Aorta (tissue), 5 donors: ENCODE measurements around the gene THSD4. TPM values are rescaled to one million over a fixed set of nuclear protein-coding genes. Genes with fewer than 3 reads are reported as not detected.

ENCODE experiments used
- ATAC-seq: fragments of 200-7000 bp; cut with Tn5 transposase; one replicate; pipeline ENCODE4 v1.9.1; 2022; ENCODE audit warnings: moderate library complexity; ENCODE audit not compliant: low FRiP score
- DNase-seq, 2 donors: peaks; one replicate each; pipeline ENCODE4 v3.0.0-alpha.2; 2020
- H3K27ac ChIP-seq, 2 donors: one replicate each; pipeline ENCODE4 v1.5.1; 2013; ENCODE audit warnings: low read length in 2 of 2, mild to moderate bottlenecking in 2 of 2, moderate library complexity in 2 of 2, control low read depth in 1 of 2, inconsistent platforms in 1 of 2, low read depth in 1 of 2
- H3K27me3 ChIP-seq, 2 donors: one replicate each; pipeline ENCODE4 v1.6.1; 2013; ENCODE audit warnings: control low read depth in 1 of 2, low read length in 1 of 2, mild to moderate bottlenecking in 1 of 2, moderate library complexity in 1 of 2; ENCODE audit not compliant: insufficient read depth in 2 of 2, control insufficient read depth in 1 of 2
- H3K36me3 ChIP-seq, 2 donors: one replicate each; pipeline ENCODE4 v1.6.1; 2013; ENCODE audit warnings: control low read depth in 1 of 2, low read length in 1 of 2, mild to moderate bottlenecking in 1 of 2; ENCODE audit not compliant: insufficient read depth in 2 of 2, control insufficient read depth in 1 of 2
- H3K4me1 ChIP-seq, 2 donors: one replicate each; pipeline ENCODE4 v1.6.1; 2013; ENCODE audit warnings: low read length in 2 of 2, control low read depth in 1 of 2, mild to moderate bottlenecking in 1 of 2, moderate library complexity in 1 of 2; ENCODE audit not compliant: insufficient read depth in 2 of 2, control insufficient read depth in 1 of 2
- H3K4me3 ChIP-seq, 2 donors: one replicate each; pipeline ENCODE4 v1.5.1; 2013; ENCODE audit warnings: low read length in 2 of 2, control low read depth in 1 of 2, mild to moderate bottlenecking in 1 of 2
- H3K9me3 ChIP-seq: one replicate; pipeline ENCODE4 v1.6.1; 2013; ENCODE audit warnings: mild to moderate bottlenecking, low read length; ENCODE audit not compliant: control insufficient read depth
- WGBS, 2 donors: extraction: QIAGEN DNeasy Blood & Tissue Kit; methylation state at CpG; one replicate each; pipeline ENCODE4 v1.1.7; 2013; 5-methylcytosine and 5-hydroxymethylcytosine counted together
- intact Hi-C, 2 donors: fragments of 100-400 bp; cut with DNase I; formaldehyde crosslinking; loops; one replicate each; pipeline versions ENCODE4 v1.14.2 to v1.15.0; 2022
- polyA plus RNA-seq, 2 donors: library from polyadenylated mRNA; stranded (reverse); fragments of 200-250 nt; gene quantifications; one replicate each; pipeline ENCODE4 v1.2.3, GENCODE V29; 2013
- total RNA-seq, 2 donors: library from RNA; stranded (reverse); fragmentation: NEBNext Ultra II Directional; extraction: Animal tissue kit (Norgen Biotek cat#: 25700); gene quantifications; one replicate each; pipeline ENCODE4 v1.2.1, GENCODE V29; 2021
- donor health status: healthy with polysubstance abuse.
- donor health status: Bipolar disorder and iron deficiency.
- donor health status: DM: no; HTN: no; CAD: no.
- donor health status: DM: no; HTN: no; CAD: no.
- donor health status: DM: yes; HTN: yes; CAD: no.

Gene THSD4
- total and polyA plus RNA-seq, 4 donors, result 6.3 to 143 (median 30.3) TPM

GRCh38 chr15:71455107-71455506 is 339.8 kb downstream of the THSD4 start:
- DNase-seq, result no peak
- ATAC-seq, result no peak
- no peaks in the 10 kb centered on the region for H3K4me1 ChIP-seq
- H3K4me3 ChIP-seq, result no peak overlapping the region
- H3K27me3 ChIP-seq, result no peaks in the 10 kb centered on the region
- no peaks in the 10 kb centered on the region for H3K36me3 ChIP-seq
- 85 to 91% methylated on average over 3 of the region's 3 CpGs for WGBS, 2 donors
- H3K9me3 ChIP-seq, result no peaks in the 10 kb centered on the region
- intact Hi-C loops, result loop anchor here in 1 of 2 donors (10.0 kb wide), 1 partner anchor 70 kb away; no protein-coding TSS in a partner anchor
- H3K27ac ChIP-seq, result no peak overlapping the region

DNA sequence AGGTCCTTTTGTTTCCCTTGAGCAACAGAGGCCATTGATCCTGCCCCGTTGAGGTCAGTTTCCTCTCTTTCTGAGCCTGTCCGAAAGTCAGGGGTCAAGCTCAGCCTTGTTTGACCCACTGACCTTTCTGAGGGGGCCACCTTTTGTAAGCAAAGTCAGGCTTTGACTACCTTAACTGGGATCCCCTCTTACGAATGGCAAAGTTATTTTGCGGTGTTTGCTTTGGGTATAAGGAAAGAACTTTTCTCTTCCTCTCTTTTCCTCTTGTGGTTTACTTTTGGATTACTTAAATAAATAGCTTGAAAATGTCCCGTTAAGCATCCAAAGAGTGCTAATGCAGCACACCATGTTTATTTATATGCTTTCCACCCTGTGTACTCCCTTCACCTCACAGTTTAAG is 340.6 kb downstream of the THSD4 start:
- H3K4me3 ChIP-seq, result no peak overlapping the region
- no peak for DNase-seq
- H3K4me1 ChIP-seq, result no peaks in the 10 kb centered on the region
- ATAC-seq, result no peak
- 58 to 72% methylated on average over 5 of the region's 5 CpGs for WGBS, 2 donors
- H3K9me3 ChIP-seq, result no peaks in the 10 kb centered on the region
- no peak overlapping the region for H3K27ac ChIP-seq
- no peaks in the 10 kb centered on the region for H3K27me3 ChIP-seq
- no peaks in the 10 kb centered on the region for H3K36me3 ChIP-seq
- intact Hi-C loops, result loop anchor here in 1 of 2 donors (10.0 kb wide), 1 partner anchor 69 kb away; no protein-coding TSS in a partner anchor

- no peak overlapping the region for H3K27ac ChIP-seq
- H3K4me1 ChIP-seq, result no peaks in the 10 kb centered on the region
- ATAC-seq (no peak), DNase-seq (no peak)
- no peaks in the 10 kb centered on the region for H3K9me3 ChIP-seq
- H3K36me3 ChIP-seq, result no peaks in the 10 kb centered on the region
- H3K4me3 ChIP-seq, result no peak overlapping the region
- no peaks in the 10 kb centered on the region for H3K27me3 ChIP-seq
- intact Hi-C loops, result loop anchor here in 1 of 2 donors (10.0 kb wide), 1 partner anchor 68 kb away; no protein-coding TSS in a partner anchor
Observed at GRCh38 chr15:71456362-71456761, 341.1 kb downstream of the THSD4 start.

- intact Hi-C loops, result loop anchor here in 1 of 2 donors (10.0 kb wide), 1 partner anchor 68 kb away; no protein-coding TSS in a partner anchor
- 95 to 99% methylated on average over 3 of the region's 3 CpGs for WGBS, 2 donors
- ATAC-seq, result no peak
- DNase-seq, result no peak
- Histone ChIP-seq H3K27me3 (no peaks in the 10 kb centered on the region), H3K27ac (no peak overlapping the region), H3K36me3 (no peaks in the 10 kb centered on the region), H3K9me3 (no peaks in the 10 kb centered on the region), H3K4me1 (no peaks in the 10 kb centered on the region), H3K4me3 (no peak overlapping the region)
Observed at GRCh38 chr15:71456811-71457210, 341.5 kb downstream of the THSD4 start.

- no peaks in the 10 kb centered on the region for H3K9me3 ChIP-seq
- intact Hi-C loops, result loop anchor here in 1 of 2 donors (10.0 kb wide), 1 partner anchor 67 kb away; no protein-coding TSS in a partner anchor
- no peak overlapping the region for H3K27ac ChIP-seq
- no peaks in the 10 kb centered on the region for H3K36me3 ChIP-seq
- no peak overlapping the region for H3K4me3 ChIP-seq
- WGBS, 2 donors, result 42 to 43% methylated on average over 2 of the region's 2 CpGs
- no peak for ATAC-seq
- H3K4me1 ChIP-seq, result no peaks in the 10 kb centered on the region
- no peak for DNase-seq
- H3K27me3 ChIP-seq, result no peaks in the 10 kb centered on the region
Observed at GRCh38 chr15:71458089-71458660, 342.9 kb downstream of the THSD4 start.

GRCh38 chr15:71461748-71462147 is 346.5 kb downstream of the THSD4 start:
- no peaks in the 10 kb centered on the region for H3K9me3 ChIP-seq
- DNase-seq (no peak), ATAC-seq (no peak)
- 9 to 29% methylated on average over 1 of the region's 1 CpG for WGBS, 2 donors
- H3K36me3 ChIP-seq, result no peaks in the 10 kb centered on the region
- intact Hi-C loops, result no loop called here
- no peaks in the 10 kb centered on the region for H3K27me3 ChIP-seq
- H3K4me3 ChIP-seq, result no peak overlapping the region
- H3K4me1 ChIP-seq, result no peaks in the 10 kb centered on the region
- H3K27ac ChIP-seq, result no peak overlapping the region

DNA sequence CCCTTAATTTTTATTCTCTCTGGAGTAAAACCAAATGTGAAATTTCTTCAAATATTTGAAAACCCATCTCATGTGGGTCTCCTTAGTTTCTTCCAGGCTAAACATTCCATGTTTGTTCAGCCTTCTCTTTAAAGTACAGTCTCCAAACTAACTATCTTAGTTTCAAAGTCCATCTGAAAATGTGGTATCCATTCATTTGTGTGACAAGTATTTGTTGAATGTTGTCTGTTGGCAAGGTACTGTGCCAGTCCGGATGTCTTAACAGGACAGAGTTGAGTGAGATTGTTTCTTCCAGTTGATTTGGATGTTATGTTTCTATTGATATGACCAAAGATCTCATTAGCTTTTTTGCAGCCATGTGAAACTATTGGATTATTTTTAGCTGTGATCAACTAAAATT is 347.4 kb downstream of the THSD4 start:
- H3K27me3 ChIP-seq, result no peaks in the 10 kb centered on the region
- H3K27ac ChIP-seq, result no peak overlapping the region

GRCh38 chr15:71463156-71463665 is 347.9 kb downstream of the THSD4 start:
- no peaks in the 10 kb centered on the region for H3K4me1 ChIP-seq
- DNase-seq, result no peak
- WGBS, 2 donors, result 96 to 97% methylated on average over 6 of the region's 6 CpGs
- H3K27ac ChIP-seq, result no peak overlapping the region
- no peaks in the 10 kb centered on the region for H3K9me3 ChIP-seq
- intact Hi-C loops, result no loop called here
- ATAC-seq, result no peak
- H3K27me3 ChIP-seq, result no peaks in the 10 kb centered on the region
- no peaks in the 10 kb centered on the region for H3K36me3 ChIP-seq
- no peak overlapping the region for H3K4me3 ChIP-seq

More for the DNA sequence above, 347.4 kb downstream of the THSD4 start:
- H3K9me3 ChIP-seq, result no peaks in the 10 kb centered on the region
- ATAC-seq (no peak), DNase-seq (no peak)
- H3K36me3 ChIP-seq, result no peaks in the 10 kb centered on the region
- 83 to 87% methylated on average over 1 of the region's 1 CpG for WGBS, 2 donors
- H3K4me3 ChIP-seq, result no peak overlapping the region
- intact Hi-C loops, result no loop called here
- no peaks in the 10 kb centered on the region for H3K4me1 ChIP-seq
